Measurements from ENCODE around the gene FBXL14. TPM values are rescaled to one million over a fixed set of nuclear protein-coding genes. Genes with fewer than 3 reads are reported as not detected.
A peak's percentile ranks its signal among the peaks of the same experiment; 100 is the strongest.

Gene FBXL14
- total RNA-seq, 2 donors from 2014 or later, result 6.3 to 11.3 TPM

GRCh38 chr12:1610072-1610643, 15.8 kb upstream of the FBXL14 start:
- Histone ChIP-seq H3K9me3 (no peaks in the 10 kb centered on the region), H3K27me3 (no peaks in the 10 kb centered on the region), H3K36me3 (no peaks in the 10 kb centered on the region), H3K4me1 (peaks cover 0 to 40% of the 10 kb centered on the region in 2 donors), H3K27ac (no peak overlapping the region), H3K4me3 (no peak overlapping the region)
- no peak for TF ChIP-seq CTCF (IDR thresholded peaks at IDR 0.05)
- no peak for DNase-seq (ENCODE audit: low spot score)

DNA sequence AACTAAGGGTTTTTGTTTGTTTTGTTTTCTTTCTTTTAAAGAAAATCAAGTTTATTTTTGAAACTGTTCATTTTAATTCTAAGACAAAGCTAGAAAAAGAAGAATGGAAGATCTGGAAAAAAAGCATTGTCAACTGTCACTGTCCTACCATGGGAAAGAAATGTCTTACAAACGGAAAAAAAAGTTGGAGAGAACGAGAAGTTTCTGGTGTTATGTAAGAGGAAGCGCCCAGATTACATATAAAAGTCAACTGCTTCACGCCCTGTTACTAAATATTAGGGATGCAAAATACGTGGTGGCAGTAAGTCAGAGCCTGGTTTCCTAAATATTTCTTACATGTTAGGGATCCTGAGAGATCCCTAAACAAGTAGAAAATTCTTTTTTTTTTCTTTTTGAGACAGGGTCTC, 14.3 kb upstream of the FBXL14 start:
- Histone ChIP-seq H3K4me1 (peaks cover 0 to 43% of the 10 kb centered on the region in 2 donors), H3K36me3 (no peaks in the 10 kb centered on the region), H3K9me3 (no peaks in the 10 kb centered on the region), H3K27ac (peak overlapping the region; percentile 42 to 52), H3K4me3 (no peak overlapping the region), H3K27me3 (no peaks in the 10 kb centered on the region)
- TF ChIP-seq CTCF (IDR thresholded peaks at IDR 0.05), result no peak
- no peak for DNase-seq (ENCODE audit: low spot score)

DNA sequence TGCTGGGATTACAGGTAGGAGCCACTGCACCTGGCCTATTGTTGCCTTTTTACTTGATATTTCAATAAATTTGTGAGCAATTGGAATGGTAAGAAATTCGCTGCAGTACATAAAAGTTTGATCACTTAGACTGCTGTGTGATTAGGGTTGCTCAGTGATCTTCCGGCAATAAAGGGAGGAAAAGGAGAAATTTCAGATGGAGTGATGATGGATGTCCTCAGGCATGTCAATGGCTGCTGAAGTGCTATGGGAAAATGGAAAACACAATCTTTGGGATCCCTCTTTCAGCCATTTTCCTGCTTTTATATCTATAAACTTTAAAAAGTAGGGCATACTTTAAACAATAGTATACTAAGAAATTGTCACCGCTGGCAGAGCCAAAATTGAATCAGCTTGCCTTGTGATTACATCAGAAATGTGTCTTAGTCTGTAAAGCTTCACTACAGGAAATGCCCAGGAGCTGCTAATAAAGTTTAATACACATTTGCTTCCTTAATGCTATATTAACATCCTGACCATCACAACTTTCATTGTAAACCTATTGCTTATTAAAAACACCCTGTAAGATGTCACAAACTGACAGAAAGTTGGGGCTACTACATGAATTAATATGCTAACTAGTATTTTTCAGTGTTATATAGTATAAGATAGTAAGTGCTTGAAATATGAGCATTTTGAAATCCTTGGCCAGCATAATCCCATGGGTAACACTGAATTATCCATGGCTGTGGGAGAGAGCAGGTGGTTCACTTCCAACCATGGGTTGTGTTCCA, 13.7 kb upstream of the FBXL14 start:
- no peak overlapping the region for H3K4me3 ChIP-seq
- no peak for DNase-seq (ENCODE audit: low spot score)
- TF ChIP-seq CTCF (IDR thresholded peaks at IDR 0.05), result no peak
- no peaks in the 10 kb centered on the region for H3K36me3 ChIP-seq
- H3K27me3 ChIP-seq, result no peaks in the 10 kb centered on the region
- no peaks in the 10 kb centered on the region for H3K9me3 ChIP-seq
- peak overlapping the region; percentile 42 to 52 for H3K27ac ChIP-seq
- peaks cover 0 to 43% of the 10 kb centered on the region in 2 donors for H3K4me1 ChIP-seq

GRCh38 chr12:1606021-1606622, 11.7 kb upstream of the FBXL14 start:
- Histone ChIP-seq H3K36me3 (no peaks in the 10 kb centered on the region), H3K4me3 (peak overlapping the region; percentile 10 to 52), H3K9me3 (no peaks in the 10 kb centered on the region), H3K27ac (peak overlapping the region; percentile 86 to 88), H3K4me1 (peaks cover 0 to 35% of the 10 kb centered on the region in 2 donors), H3K27me3 (no peaks in the 10 kb centered on the region)
- no peak for TF ChIP-seq CTCF (IDR thresholded peaks at IDR 0.05)
- DNase-seq (ENCODE audit: low spot score), result peak; percentile 95

DNA sequence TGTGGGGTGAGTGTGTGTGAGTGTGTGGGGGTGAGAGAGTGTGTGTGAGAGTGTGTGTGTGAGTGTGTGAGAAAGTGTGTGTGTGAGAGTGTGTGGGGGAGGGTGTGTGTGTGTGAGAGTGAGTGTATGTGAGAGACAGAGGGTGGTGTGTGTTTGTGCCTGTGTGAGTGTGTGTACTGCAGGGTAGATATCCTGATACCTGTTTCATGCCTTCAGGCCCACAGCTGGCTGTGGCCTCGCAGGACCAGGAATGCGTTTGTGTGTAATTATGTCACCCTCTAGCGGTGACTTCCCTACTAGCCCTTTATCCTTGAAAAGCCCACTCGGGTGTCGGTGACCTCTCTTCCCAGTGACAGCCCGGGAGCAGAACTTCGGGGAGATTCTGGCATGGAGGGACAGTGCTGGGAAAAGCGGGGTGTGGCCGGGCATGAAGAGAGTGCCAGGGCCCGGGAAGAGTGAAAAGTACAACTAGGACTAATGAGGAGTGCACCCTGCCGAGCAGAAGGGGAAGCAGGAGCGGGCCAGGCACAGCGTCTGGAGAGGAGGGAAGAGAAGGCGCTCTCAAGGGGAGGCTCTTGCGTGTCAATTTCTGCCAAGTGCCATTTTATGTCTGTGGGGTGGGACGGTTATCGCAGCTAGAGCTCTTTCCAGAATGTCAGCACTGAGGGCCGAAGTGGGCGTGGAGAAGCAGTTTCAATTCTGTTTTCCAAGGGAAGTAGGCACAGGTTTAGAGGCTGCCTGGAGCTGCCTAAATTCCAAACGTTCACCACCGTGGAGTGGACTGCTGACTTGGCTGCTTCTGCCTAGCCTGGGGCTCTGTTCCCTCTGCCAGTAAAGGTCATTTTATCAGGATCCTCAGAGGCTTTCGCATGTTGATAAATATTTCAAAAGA, 11.0 kb upstream of the FBXL14 start:
- Histone ChIP-seq H3K27ac (peak overlapping the region; percentile 86 to 88), H3K4me1 (peaks cover 0 to 35% of the 10 kb centered on the region in 2 donors), H3K36me3 (no peaks in the 10 kb centered on the region), H3K27me3 (no peaks in the 10 kb centered on the region), H3K4me3 (peak overlapping the region; percentile 10 to 52), H3K9me3 (no peaks in the 10 kb centered on the region)
- DNase-seq (ENCODE audit: low spot score), result peak; percentile 82
- peak; percentile 43 to 84 for TF ChIP-seq CTCF (IDR thresholded peaks at IDR 0.05)
